HG03060 (cell line): ENCODE measurements around the gene POP4.

Experiments
- ATAC-seq: cut with Tn5 transposase; IDR thresholded peaks from one replicate; pipeline ENCODE4 v1.9.1; 2021; ENCODE audit warnings: low read depth, moderate number of reproducible peaks; ENCODE audit not compliant: unreplicated experiment

The POP4 gene

DNA sequence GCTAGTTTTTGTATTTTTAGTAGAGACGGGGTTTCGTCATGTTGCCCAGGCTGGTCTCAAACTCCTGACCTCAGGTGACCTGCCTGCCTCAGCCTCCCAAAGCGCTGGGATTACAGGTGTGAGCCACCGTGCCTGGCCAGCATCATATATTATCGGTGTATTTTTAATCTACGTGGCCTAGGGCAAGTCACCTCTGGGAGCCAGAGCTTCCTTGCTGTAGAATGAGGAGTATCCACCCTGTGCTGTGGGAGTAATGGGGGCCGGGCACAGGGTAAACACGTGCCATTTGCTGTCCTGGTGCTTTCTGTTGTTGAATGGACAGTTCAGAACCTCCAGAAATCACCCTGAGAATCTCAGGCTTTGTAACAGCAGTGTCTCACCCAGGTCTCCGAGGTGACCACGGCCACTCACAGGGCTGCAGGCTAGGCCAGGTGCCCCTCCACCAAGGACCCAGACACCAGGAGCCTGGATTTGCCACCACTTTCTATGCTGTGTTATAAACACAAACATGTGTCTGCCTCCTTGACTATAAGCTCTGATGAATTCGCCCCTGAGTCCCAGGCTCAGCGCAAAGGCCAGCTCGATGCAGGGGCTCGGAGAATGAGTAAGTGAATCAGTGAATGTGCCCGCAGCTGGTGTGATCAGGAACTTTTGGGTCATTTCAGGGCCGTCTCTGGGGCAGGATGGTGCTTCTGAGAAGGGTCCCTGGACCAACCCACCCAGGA lies 22.7 kb downstream of the POP4 start:
- no peak for ATAC-seq

DNA sequence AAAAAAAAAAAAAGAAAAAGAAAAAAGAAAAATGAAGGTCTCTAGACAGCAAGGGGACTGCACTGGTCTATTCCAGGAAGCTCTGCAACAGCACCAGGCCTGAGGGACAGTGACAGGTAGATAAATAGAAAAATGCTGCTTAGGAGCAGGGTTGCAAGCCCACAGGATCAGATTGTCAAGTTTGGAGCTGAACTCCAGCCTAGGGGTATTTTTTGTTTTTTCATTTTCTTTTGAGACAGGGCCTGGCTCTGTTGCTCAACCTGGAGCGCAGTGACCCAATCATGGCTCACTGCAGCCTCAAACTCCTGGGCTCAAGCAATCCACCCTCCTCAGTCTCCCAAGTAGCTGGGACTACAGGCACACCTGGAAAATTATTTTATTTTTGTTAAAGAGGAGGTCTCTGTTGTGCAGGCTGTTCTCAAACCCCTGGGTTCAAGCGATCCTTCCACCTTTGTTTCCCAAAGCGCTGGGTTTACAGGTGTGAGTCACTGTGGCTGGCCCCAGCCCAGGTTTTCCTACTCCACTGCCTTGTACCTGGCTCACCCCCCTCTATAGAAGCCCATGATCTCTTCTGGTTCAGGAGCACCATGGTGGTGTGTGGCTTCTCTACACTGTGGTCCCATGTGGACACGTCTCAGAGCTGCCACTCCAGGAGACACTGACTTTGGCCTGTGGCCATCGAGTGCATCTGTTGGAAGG lies 23.9 kb downstream of the POP4 start:
- ATAC-seq, result no peak

DNA sequence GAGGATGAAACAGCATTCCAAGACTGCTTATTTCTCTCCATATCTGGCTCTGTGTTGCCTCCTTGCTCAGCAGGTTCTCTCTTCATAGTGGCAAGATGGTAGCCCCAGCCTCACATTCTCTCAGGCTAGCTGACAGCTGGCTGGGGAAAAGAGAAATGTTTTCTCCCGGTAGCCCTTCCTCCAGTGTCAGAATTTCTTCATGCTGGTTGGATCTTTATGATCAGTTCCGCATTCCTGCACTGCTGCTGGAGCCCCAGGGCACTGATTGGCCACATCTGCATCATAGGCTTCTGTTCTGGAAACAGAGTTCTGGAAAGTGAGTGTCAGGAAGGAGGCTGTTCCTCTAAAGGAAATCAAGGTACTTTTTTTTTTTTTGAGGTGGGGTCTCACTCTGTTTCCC lies 24.6 kb downstream of the POP4 start:
- ATAC-seq, result no peak

DNA sequence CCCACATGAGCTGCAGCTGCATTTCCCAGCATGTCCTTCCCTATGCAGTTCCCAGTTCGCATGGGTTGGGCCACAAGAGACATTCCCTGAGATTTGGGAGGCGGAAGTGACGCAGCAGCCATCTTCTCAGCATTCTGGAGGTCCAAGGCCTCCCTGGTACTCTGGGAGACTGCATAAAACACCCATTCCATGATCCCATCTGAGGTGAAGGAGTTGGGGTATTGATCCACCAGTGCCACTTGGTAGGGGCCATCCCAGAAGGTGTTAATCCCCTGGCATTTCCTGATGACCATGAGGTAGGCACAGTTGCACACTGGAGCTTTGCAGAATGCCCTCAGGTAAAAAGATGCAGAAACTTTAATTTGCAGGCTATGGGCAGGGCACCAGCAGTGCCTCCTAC lies 25.4 kb downstream of the POP4 start:
- no peak for ATAC-seq

DNA sequence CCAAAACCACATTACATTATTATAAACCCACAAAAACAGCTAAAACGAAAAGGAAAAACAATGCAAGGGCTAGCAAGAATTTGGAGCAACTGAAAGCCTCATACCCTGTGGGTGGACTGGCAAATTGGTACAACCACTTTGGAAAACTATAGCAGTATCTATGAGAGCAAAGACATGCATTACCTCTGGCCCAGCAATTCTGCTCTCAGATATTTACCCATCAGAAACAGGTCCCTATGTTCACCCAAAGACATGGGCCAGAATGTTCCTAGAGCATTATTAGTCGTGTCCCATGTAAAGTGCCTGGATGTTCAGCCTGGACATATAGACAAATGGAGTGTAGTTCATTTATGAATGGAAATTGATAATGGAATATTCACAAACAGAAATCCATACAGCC lies 27.9 kb downstream of the POP4 start:
- ATAC-seq, result no peak

DNA sequence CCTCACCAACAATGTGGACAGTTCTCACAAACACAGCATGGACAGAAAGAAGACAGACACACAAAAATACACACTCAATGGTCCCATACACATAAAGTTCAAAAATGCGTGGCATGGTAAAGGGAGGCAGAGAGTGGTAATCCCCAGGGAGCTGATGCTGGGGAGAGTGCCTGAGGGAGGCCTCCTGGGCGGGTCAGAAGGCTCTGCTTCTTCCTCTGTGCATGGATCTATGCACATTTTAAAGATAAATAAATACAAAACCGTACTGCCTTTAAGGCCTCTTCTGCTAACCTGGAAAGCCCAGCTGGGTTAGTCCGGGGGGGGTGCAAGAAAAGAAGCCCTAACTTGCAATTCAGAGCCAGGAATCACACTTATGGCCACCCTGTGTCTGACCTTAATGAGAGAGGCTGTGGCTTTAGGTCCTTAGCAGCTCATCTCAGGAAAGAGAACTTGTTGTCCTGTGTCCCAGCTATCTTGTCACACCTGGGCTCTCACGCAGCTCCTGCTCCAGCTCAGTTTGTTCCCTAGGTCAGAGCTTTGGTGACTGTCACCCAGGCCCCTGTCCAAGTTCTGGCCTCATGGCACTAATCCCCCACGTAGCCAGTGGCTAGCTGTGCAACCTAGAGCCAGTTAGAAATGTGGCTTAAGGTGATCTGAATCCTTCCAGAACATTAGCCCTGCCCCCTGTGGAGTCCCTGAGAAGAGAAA lies 28.5 kb downstream of the POP4 start:
- no peak for ATAC-seq

DNA sequence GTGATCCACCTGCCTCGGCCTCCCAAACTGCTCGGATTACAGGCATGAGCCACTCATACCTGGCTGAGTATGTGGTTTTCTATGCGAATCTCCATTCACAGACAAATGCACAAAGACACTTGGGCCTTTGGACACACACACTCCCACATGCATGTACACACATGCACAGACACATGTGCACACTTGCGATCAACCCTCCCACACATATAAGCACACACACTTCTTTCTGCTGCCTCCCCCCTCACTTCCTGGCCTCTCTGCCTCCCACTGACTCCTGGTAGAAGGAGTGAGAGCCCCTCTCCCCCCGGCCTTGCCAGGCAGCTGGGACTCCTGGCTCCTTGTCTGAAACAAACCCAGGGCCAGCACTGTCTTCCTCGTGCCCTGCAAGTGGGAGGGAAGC lies 29.9 kb downstream of the POP4 start:
- no peak for ATAC-seq

DNA sequence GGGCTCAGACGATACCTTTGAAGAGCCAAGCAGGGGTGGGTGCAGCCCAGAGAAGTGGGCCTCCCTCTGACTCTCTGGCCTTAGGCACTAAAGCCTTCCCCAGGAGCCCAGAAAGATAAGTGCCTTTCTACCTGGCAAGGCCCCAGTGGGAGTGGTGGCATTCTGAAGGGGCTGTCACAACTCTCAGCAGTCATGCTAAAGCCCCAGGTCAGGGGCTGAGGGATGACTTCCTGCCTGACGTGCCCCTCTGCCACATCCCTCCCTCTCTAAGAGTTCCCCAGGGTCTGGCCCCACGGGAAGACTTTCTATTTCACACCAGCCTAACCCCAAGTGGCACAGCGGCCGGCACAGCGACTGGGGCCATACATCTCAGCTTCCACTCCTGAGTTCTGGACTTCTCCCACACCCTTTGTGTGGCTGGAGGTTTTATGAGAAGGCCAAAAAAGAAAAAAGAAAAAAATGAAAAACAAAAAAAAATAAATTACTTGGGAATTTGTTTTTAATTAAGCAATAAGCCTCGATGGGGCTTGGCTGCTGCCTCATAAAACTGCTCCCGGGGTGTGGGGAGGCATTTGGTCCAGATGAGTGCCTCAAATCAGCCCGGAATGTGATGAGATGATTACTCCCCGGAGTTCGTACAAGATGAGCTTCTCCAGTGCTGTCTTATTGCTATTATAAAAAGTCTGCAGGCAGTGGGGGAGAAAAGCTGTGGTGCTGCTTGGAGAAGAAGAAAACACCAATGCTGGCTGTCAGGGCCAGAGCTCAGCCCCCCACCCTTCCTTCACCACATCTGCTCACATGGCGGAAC lies 30.7 kb downstream of the POP4 start:
- ATAC-seq, result no peak

DNA sequence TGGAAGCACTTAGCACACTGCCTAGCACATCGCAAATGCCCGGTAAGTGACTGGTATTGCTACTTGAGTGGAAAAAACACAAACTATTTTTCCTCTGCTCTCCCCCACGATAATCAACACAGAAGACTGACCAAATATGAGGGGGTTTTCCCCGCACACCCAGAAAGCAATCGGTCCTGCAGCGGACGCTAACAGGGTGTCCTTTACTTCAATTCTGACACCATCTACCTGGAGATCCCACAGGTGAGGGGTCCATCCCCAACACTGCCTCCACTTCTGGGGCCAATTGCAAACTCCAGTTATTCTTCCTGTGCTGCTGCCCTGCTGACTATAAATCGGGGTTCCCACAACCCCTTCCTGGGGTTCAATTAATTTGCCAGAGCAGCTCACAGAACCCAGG lies 33.0 kb downstream of the POP4 start:
- no peak for ATAC-seq

DNA sequence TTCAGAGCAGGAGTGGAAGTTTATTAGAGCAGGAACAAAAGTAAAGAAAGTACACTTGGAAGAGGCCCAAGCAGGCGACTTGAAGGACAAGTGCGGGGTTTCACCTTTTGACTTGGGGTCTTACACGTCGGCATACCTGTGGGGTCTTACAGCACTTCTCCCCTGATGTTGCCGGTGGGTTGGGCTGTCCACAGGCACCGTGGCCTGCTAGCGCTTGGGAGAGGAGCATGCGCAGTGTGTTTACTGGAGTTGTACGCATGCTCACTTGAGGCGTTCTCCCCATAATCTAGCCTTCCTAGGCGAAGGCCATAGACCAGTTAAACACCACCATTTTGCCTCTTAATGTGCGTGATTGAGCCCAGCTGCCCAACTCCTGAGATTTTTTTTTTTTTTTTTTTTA lies 34.1 kb downstream of the POP4 start:
- ATAC-seq, result no peak

DNA sequence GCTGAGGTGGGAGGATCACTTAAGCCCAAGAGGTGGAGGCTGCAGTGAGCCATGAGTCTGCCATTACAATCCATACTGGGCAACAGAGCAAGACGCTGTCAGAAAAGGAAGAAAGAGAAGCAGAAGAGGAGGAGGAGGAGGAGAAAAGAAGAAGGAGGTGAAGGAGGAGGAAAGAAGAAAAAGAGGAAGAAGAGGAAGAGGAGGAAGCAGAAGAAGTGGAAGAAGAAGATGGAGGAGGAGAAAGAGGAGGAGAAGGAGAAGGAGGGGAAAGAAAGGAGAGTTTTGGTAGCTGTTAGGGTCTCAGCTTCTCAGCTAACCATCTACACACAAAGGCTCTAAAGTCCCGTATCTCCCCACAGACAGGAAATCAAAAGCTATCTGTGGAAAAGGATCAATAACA lies 35.5 kb downstream of the POP4 start:
- no peak for ATAC-seq

DNA sequence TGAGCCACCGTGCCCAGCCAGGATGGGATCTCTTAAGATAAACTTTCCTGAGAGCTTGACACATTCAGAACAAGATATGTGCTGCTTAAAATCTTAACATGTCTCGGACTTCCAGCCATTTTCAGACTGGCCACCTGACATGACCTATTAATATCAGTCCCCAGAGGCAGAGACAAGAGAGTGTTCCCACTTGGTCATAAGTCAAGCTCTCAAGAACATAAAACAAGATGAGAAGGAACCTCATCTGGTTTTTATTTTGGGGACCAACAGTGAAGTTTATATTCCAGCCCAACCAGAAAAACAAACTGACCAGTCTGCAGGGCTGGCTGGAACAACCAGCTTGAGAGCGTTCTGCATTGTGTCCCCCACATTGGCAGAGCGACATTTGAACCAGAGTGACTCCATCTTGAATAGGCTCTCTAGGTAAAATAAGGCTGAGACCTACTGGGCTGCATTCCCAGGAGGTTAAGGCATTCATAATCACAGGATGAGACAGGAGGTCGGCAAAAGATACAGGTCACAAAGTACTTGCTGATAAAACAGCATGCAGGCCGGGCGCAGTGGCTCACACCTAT lies 37.4 kb downstream of the POP4 start:
- no peak for ATAC-seq

DNA sequence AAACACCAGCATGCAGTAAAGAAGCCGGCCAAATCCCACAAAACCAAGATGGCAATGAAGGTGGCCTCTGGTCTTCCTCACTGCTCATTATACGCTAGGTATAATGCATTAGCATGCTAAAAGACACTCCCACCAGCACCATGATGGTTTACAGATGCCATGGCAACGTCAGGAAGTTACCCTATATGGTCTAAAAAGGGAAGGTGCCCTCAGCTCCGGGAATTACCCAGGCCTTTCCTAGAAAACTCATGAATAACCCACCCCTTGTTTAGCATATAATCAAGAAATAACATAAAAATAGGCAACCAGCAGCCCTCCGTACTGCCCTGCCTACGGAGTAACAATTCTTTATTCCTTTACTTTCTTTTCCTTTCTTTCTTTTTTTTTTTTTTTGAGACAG lies 38.1 kb downstream of the POP4 start:
- ATAC-seq, result no peak

DNA sequence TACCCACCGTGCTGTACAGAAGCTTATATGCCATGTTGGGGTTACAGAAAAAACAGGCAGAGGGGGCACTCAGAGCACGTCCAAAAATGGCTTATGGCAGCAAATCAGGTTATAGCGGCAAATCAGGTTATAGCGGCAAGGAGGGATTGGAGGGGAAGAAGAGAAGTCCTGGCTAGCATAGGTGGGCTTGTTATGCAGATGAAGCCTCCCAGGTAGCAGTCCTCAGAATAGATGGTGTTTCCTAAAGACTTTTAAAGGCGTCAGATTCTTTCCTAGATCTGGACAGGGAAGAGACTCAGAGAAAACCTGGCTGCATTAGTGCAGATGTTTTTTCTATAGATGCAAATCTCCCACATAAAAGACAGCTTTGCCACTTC lies 39.4 kb downstream of the POP4 start:
- ATAC-seq, result no peak

DNA sequence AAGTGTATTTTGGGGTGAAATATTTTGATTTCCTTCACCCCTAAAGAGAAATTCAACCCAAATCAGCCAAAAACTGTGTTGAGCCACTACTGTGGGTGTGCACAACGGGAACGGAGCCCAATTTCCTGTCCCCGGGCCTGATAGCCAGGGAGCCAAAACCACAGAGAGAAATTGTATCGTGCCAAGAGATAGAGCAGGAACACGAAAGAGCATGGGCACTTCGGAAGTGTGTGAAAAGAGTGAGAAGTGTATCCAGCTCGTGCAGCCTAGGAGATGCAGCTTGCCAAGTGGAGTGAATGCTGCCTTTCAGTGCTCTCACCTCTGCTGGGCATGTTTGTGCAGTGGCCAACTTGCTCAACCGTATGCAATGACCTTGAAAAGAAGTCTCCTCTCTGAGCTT lies 39.8 kb downstream of the POP4 start:
- ATAC-seq, result no peak

DNA sequence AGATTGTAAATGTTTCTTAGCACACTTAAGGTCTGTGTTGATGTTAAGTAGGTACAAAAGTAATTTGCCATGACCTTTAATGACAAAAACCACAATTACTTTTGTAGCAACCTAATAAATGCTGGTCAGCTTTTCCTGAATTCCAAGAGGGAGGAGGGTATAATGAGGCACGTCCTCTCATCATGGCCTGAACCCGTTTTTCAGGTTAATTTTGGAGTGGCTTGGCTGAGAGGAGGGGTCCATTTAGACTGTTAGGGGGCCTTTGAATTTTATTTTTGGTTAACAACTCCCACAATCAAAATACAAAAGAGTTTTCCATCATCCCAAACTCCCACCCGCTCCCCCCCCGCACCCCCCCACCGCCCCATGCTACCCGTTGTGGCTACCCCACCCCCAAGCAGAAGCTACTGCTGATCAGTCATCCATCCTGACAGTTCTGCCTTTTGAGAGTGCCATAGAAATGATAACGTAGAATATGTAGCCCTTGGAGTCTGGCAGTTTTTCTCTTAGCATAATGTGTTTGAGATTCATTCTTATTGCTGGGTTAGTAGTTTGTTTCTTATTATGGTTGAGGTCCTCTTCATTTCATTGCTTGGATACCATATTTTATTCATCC lies 44.8 kb downstream of the POP4 start:
- ATAC-seq, result no peak

DNA sequence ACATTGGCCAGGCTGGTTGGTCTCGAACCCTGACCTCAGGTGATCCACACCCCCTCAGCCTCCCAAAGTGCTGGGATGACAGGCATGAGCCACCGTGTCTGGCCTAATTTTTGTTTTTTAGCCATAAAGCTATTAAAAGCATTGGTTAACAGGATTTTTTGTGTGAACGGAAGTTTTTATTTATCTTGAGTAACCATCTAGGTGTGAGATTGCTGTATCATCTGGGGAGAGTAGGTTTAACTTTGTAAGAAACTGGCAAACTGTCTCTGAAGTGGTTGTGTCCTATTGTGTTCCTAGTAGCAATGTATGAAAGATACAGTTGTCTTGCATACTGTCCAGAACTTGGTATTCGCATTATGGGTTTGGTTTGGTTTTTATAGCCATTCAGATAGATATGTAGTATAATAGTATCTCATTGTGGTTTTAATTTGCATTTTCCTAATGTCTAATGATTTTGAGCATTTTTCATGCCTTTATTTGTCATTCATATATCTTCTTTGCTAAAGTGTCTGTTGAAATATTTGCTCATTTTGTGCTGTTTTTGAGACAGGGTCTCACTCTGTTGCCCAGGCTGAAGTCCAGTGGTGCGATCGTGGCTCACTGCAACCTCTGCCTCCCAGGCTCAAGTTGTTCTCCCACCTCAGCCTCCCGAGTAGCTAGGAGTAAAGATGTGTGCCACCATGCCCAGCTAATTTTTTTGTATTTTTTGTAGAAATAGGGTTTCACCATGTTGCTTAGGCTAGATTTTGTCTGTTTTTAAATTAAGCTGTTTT lies 45.7 kb downstream of the POP4 start:
- ATAC-seq, result no peak

DNA sequence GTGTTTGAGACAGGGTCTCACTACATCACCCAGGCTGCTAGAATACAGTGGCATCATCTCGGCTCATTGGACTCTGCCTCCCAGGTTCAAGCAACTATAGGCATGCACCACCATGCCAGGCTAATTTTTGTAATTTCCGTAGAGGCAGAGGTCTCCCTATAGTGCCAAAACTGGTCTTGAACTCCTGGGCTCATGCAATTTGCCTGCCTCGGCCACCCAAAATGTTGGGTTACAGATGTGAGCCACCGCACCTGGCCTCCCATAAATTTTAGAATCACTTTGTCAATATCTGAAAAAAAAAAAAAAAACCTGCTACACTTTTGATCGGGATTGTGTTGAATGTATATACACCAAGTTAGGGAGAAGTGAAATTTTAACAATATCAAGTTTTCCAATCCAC lies 47.3 kb downstream of the POP4 start:
- no peak for ATAC-seq

DNA sequence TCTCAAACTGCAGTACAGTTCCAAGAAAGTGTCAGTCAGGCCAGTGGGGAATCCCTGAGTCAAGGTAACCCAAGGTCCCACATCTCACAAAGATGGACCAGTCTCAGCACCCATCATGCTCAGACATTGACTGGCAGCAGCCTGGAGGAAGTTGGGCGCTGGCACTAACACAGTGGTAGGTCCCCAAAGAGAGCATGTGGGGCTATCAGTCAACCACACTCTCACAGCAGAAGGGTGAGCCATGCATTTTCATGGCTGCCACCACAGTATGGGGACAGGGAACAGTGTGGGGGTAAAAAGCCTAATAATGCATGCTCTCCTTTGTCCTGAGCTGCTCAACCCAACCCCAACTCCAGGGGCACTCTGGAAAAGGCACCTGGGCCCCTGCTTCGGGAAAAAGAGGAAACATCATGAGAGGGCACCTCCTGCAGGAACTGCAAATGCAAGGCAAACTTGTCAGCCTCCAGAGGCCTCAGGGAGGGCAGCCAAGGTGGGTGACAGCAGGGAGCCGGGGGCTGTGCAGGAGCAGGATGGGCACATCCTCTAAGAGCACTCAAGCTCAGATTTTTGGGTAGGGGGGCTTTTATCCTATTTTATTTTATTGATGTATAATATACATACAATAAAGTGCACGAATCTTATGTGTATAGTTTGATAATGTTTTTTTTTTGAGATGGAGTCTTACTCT lies 49.7 kb downstream of the POP4 start:
- no peak for ATAC-seq
